Cortex of kidney (tissue), 1 donor: ENCODE data around the gene SNX1.

ENCODE experiments used
- DNase-seq: peaks from one replicate; lab custom pipeline; 2025; lab: John Stamatoyannopoulos, UW

Gene SNX1

GRCh38 chr15:64146885-64147681, 51.3 kb downstream of the SNX1 start:
- DNase-seq = no peak

GRCh38 chr15:64148168-64148567, 52.4 kb downstream of the SNX1 start:
- no peak for DNase-seq

- no peak for DNase-seq
Observed at GRCh38 chr15:64148581-64148980, 52.8 kb downstream of the SNX1 start.

GRCh38 chr15:64149424-64149823, 53.6 kb downstream of the SNX1 start:
- DNase-seq = no peak

- DNase-seq = no peak
Observed at GRCh38 chr15:64149893-64150578, 54.3 kb downstream of the SNX1 start.

- no peak for DNase-seq
Observed at GRCh38 chr15:64151727-64152506, 56.1 kb downstream of the SNX1 start, which contains the start of gene SNX22. Gene SNX22, plus strand, starts transcription at chr15:64151731. Its CDS starts 45 bp downstream, at chr15:64151776.

- DNase-seq = no peak
Observed at GRCh38 chr15:64152507-64153387, 57.0 kb downstream of the SNX1 start.

- no peak for DNase-seq
Observed at GRCh38 chr15:64153480-64154367, 57.9 kb downstream of the SNX1 start.

- DNase-seq = no peak
Observed at GRCh38 chr15:64155802-64156651, 60.2 kb downstream of the SNX1 start.

GRCh38 chr15:64156652-64157331, 61.0 kb downstream of the SNX1 start:
- no peak for DNase-seq

GRCh38 chr15:64157599-64158125, 61.9 kb downstream of the SNX1 start:
- DNase-seq = no peak

GRCh38 chr15:64158363-64159134, 62.8 kb downstream of the SNX1 start:
- DNase-seq = no peak

- DNase-seq = no peak
Observed at GRCh38 chr15:64161688-64162477, 66.1 kb downstream of the SNX1 start.

- no peak for DNase-seq
Observed at GRCh38 chr15:64162478-64162868, 66.7 kb downstream of the SNX1 start.

- peak; percentile 90 for DNase-seq
Observed at GRCh38 chr15:64162869-64163658, 67.3 kb downstream of the SNX1 start, which contains the start of gene PPIB. Gene PPIB, minus strand, starts transcription at chr15:64163022. Its CDS starts 36 bp downstream, at chr15:64162986.
